Right ventricle myocardium superior (tissue), 1 donor: ENCODE results near the gene ABCA4. TPM values are rescaled to one million over a fixed set of nuclear protein-coding genes. Genes with fewer than 3 reads are reported as not detected.
"Not testable (repeated sequence)": the region's sequence is repeated elsewhere in the genome, so short reads cannot be mapped to it uniquely, and the experiment has no call there.

Experiments used
- ATAC-seq: fragments of 200-7000 bp; cut with Tn5 transposase; one replicate; pipeline ENCODE4 v1.9.1; 2020; ENCODE audit warnings: mild to moderate bottlenecking; ENCODE audit not compliant: poor library complexity
- DNase-seq: peaks from one replicate; pipeline ENCODE4 v3.0.0-alpha.2; 2020
- intact Hi-C: fragments of 100-400 bp; cut with DNase I; formaldehyde crosslinking; loops from one replicate; pipeline ENCODE4 v1.11.2; 2022
- total RNA-seq: library from RNA; stranded (reverse); fragmentation: NEBNext Ultra II Directional; extraction: Animal tissue kit (Norgen Biotek cat#: 25700); gene quantifications from one replicate; pipeline ENCODE4 v1.2.1, GENCODE V29; 2021
- donor health status: DM: no; HTN: yes; CAD: no; lungs with severe emphysema.

Gene ABCA4
- total RNA-seq, 1 donor from 2014 or later: 0.08 TPM

GRCh38 chr1:93955765-93956164, 165.2 kb downstream of the ABCA4 start:
- no peak for DNase-seq
- intact Hi-C loops: no loop called here

GRCh38 chr1:93947002-93947686, 173.8 kb downstream of the ABCA4 start:
- ATAC-seq, DNase-seq, intact Hi-C loops: not testable (repeated sequence)

More at GRCh38 chr1:93955765-93956164, 165.2 kb downstream of the ABCA4 start:
- ATAC-seq: no peak

Other genes starting within 250 kb of the ABCA4 start
- 32.0 TPM for gene DNTTIP2, start 241.9 kb downstream of the ABCA4 start, total RNA-seq
- 9.6 TPM for gene GCLM, start 211.7 kb downstream of the ABCA4 start, total RNA-seq
- gene ARHGAP29, start 116.4 kb upstream of the ABCA4 start, total RNA-seq: 27.5 TPM